GM18861 (cell line): Measurements from ENCODE around the gene PRDX1.
A peak's percentile ranks its signal among the peaks of the same experiment; 100 is the strongest.

Experiments used
- ATAC-seq: cut with Tn5 transposase; IDR thresholded peaks from one replicate; pipeline ENCODE4 v1.9.1; 2021; ENCODE audit not compliant: unreplicated experiment

The PRDX1 gene

GRCh38 chr1:45467353-45467752 lies 54.3 kb downstream of the PRDX1 start:
- ATAC-seq, result peak; percentile 45

GRCh38 chr1:45465277-45465676 lies 56.4 kb downstream of the PRDX1 start:
- no peak for ATAC-seq
